CD14-positive monocyte (primary cell): ENCODE data around the gene PKM. TPM values are rescaled to one million over a fixed set of nuclear protein-coding genes. Genes with fewer than 3 reads are reported as not detected.
"Not testable (repeated sequence)": the region's sequence is repeated elsewhere in the genome, so short reads cannot be mapped to it uniquely, and the experiment has no call there.

ENCODE experiments used
- DNase-seq, 3 donors: peaks; one replicate each; pipeline ENCODE4 v3.0.0-alpha.2; 2011 to 2022
- H2AFZ ChIP-seq: 2 replicates; pipeline ENCODE4 v1.6.0; 2012; ENCODE audit warnings: mild to moderate bottlenecking, low read depth, low read length, inconsistent platforms; ENCODE audit not compliant: insufficient read depth, poor library complexity, severe bottlenecking
- H3K27ac ChIP-seq, 2 donors: 1 replicate in 1 of 2; 2 replicates in 1 of 2; pipeline ENCODE4 v1.5.1; 2012 to 2013; ENCODE audit warnings: low read length in 2 of 2, control low read depth in 1 of 2, inconsistent platforms in 1 of 2, low read depth in 1 of 2, mild to moderate bottlenecking in 1 of 2
- H3K27me3 ChIP-seq, 2 donors: one replicate each; pipeline versions ENCODE4 v1.6.0 to v1.6.1; 2011 to 2013; ENCODE audit warnings: low read length in 2 of 2; ENCODE audit not compliant: control insufficient read depth in 2 of 2, insufficient read depth in 2 of 2
- H3K36me3 ChIP-seq, 2 donors: replicated peaks in 1 of 2; 1 replicate in 1 of 2; 2 replicates in 1 of 2; pipeline versions ENCODE4 v1.5.1 to v1.6.1; 2012 to 2013; ENCODE audit warnings: low read length in 2 of 2, control low read depth in 1 of 2, inconsistent platforms in 1 of 2, mild to moderate bottlenecking in 1 of 2; ENCODE audit not compliant: insufficient read depth in 2 of 2, control insufficient read depth in 1 of 2
- H3K4me1 ChIP-seq, 2 donors: 1 replicate in 1 of 2; 2 replicates in 1 of 2; pipeline versions ENCODE4 v1.5.1 to v1.6.1; 2012 to 2013; ENCODE audit warnings: low read length in 2 of 2, control low read depth in 1 of 2, inconsistent platforms in 1 of 2, mild to moderate bottlenecking in 1 of 2, moderate library complexity in 1 of 2; ENCODE audit not compliant: insufficient read depth in 2 of 2, control insufficient read depth in 1 of 2
- H3K4me2 ChIP-seq: replicated peaks from 2 replicates; pipeline ENCODE3; 2012; ENCODE audit warnings: low read length, moderate library complexity, mild to moderate bottlenecking; ENCODE audit not compliant: poor library complexity, severe bottlenecking; ENCODE audit errors: extremely low read depth
- H3K4me3 ChIP-seq, 3 experiments: fragments of 200-600 bp in 1 of 3; sonication (generic) in 1 of 3; replicated peaks in 1 of 3; 1 replicate in 2 of 3; 2 replicates in 1 of 3; pipeline ENCODE4 v1.5.1; 2011 to 2013; ENCODE audit warnings: low read length in 3 of 3, mild to moderate bottlenecking in 3 of 3, control low read depth in 2 of 3, low read depth in 2 of 3, inconsistent platforms in 1 of 3, moderate library complexity in 1 of 3
- H3K79me2 ChIP-seq: 2 replicates; pipeline ENCODE4 v1.6.0; 2012; ENCODE audit warnings: mild to moderate bottlenecking, control low read depth, inconsistent platforms, low read length, moderate library complexity; ENCODE audit not compliant: insufficient read depth
- H3K9ac ChIP-seq: 2 replicates; pipeline ENCODE4 v1.6.0; 2017; ENCODE audit warnings: low read length, mild to moderate bottlenecking; ENCODE audit not compliant: insufficient read depth, poor library complexity, severe bottlenecking
- H3K9me3 ChIP-seq, 2 donors: replicated peaks in 1 of 2; 1 replicate in 1 of 2; 2 replicates in 1 of 2; pipeline versions ENCODE4 v1.5.1 to v1.6.1; 2012 to 2013; ENCODE audit warnings: low read length in 2 of 2, control low read depth in 1 of 2; ENCODE audit not compliant: control insufficient read depth in 1 of 2, insufficient read depth in 1 of 2
- H4K20me1 ChIP-seq: 2 replicates; pipeline ENCODE4 v1.6.0; 2012; ENCODE audit warnings: mild to moderate bottlenecking, low read length, control low read depth, moderate library complexity; ENCODE audit not compliant: insufficient read depth
- H3K27ac Mint-ChIP-seq, 7 donors: one replicate each; pipeline ENCODE4 v1.8.0; 2020; ENCODE audit warnings: mild to moderate bottlenecking in 7 of 7, mixed read lengths in 7 of 7, moderate library complexity in 6 of 7, inconsistent platforms in 2 of 7
- H3K27me3 Mint-ChIP-seq, 3 donors: one replicate each; pipeline ENCODE4 v1.8.0; 2021 to 2022; ENCODE audit warnings: low read depth in 3 of 3, mild to moderate bottlenecking in 3 of 3, mixed read lengths in 3 of 3, moderate library complexity in 3 of 3, inconsistent platforms in 1 of 3
- H3K36me3 Mint-ChIP-seq, 2 donors: one replicate each; pipeline ENCODE4 v1.8.0; 2020; ENCODE audit warnings: mixed read lengths in 2 of 2, inconsistent platforms in 1 of 2, mild to moderate bottlenecking in 1 of 2
- H3K4me1 Mint-ChIP-seq: one replicate; pipeline ENCODE4 v1.8.0; 2020; ENCODE audit warnings: mild to moderate bottlenecking, mixed read lengths
- H3K4me3 Mint-ChIP-seq, 2 donors: one replicate each; pipeline ENCODE4 v1.8.0; 2020; ENCODE audit warnings: mild to moderate bottlenecking in 2 of 2, mixed read lengths in 2 of 2, moderate library complexity in 1 of 2
- H3K9me3 Mint-ChIP-seq, 7 donors: one replicate each; pipeline ENCODE4 v1.8.0; 2020 to 2022; ENCODE audit warnings: mixed read lengths in 7 of 7, mild to moderate bottlenecking in 6 of 7, moderate library complexity in 6 of 7, inconsistent platforms in 2 of 7
- CTCF ChIP-seq: fragments of 200-600 bp; IDR thresholded peaks from one replicate; pipeline ENCODE4 v1.8.0; 2022; ENCODE audit warnings: antibody characterized with exemption, mild to moderate bottlenecking
- WGBS: methylation state at CpG from one replicate; pipeline ENCODE4 v1.1.5; 2013; ENCODE audit warnings: missing lambda C conversion rate; ENCODE audit not compliant: insufficient coverage; 5-methylcytosine and 5-hydroxymethylcytosine counted together
- intact Hi-C, 2 donors: fragments of 100-400 bp; cut with micrococcal nuclease; formaldehyde crosslinking; loops; one replicate each; pipeline versions ENCODE4 v1.15.0 to v1.15.1; 2023
- polyA plus RNA-seq, 3 donors: library from polyadenylated mRNA; depleted of rRNA in 1 of 3; unstranded in 2 of 3; stranded (reverse) in 1 of 3; fragments of 300-500 nt in 2 of 3; fragments of >200 nt in 1 of 3; fragmentation: Illumina TruSeq in 2 of 3; gene quantifications; 1 replicate in 2 of 3; 2 replicates in 1 of 3; pipeline ENCODE4 v1.2.3, GENCODE V29; 2012 to 2021

Gene PKM
- polyA plus RNA-seq, 3 donors: 544 to 999 (median 986) TPM

GRCh38 chr15:72173401-72173800, 57.6 kb downstream of the PKM start:
- no peak for DNase-seq
- TF ChIP-seq CTCF: no peak
- H3K4me1 Mint-ChIP-seq: no peaks in the 10 kb centered on the region
- H3K36me3 Mint-ChIP-seq: no peaks in the 10 kb centered on the region
- intact Hi-C loops: no loop called here
- no peak overlapping the region for H2AFZ ChIP-seq
- H3K36me3 ChIP-seq: no peaks in the 10 kb centered on the region
- H3K27ac Mint-ChIP-seq: no peak overlapping the region
- no peak overlapping the region for H3K27ac ChIP-seq
- peaks cover 0 to 7% (median 3%) of the 10 kb centered on the region in 3 donors for H3K27me3 Mint-ChIP-seq
- no peak overlapping the region for H3K4me3 Mint-ChIP-seq
- H3K79me2 ChIP-seq: no peaks in the 10 kb centered on the region
- no peaks in the 10 kb centered on the region for H3K9me3 Mint-ChIP-seq
- no peaks in the 10 kb centered on the region for H3K9me3 ChIP-seq
- H3K4me2 ChIP-seq: no peak overlapping the region
- H3K27me3 ChIP-seq: no peaks in the 10 kb centered on the region
- no peak overlapping the region for H3K9ac ChIP-seq
- 92% methylated on average over 3 of the region's 6 CpGs for WGBS
- no peak overlapping the region for H3K4me3 ChIP-seq
- no peaks in the 10 kb centered on the region for H3K4me1 ChIP-seq
- no peaks in the 10 kb centered on the region for H4K20me1 ChIP-seq

- Histone ChIP-seq H3K27me3 (no peaks in the 10 kb centered on the region), H3K4me3 (no peak overlapping the region), H3K9me3 (no peaks in the 10 kb centered on the region), H4K20me1 (no peaks in the 10 kb centered on the region), H3K79me2 (no peaks in the 10 kb centered on the region), H3K36me3 (no peaks in the 10 kb centered on the region), H3K27ac (no peak overlapping the region), H3K4me1 (no peaks in the 10 kb centered on the region), H2AFZ (no peak overlapping the region), H3K9ac (no peak overlapping the region), H3K4me2 (no peak overlapping the region)
- intact Hi-C loops: no loop called here
- no peaks in the 10 kb centered on the region for H3K9me3 Mint-ChIP-seq
- H3K4me1 Mint-ChIP-seq: no peaks in the 10 kb centered on the region
- no peak overlapping the region for H3K27ac Mint-ChIP-seq
- no peak for DNase-seq
- no peak overlapping the region for H3K4me3 Mint-ChIP-seq
- 98% methylated on average over 4 of the region's 5 CpGs for WGBS
- no peaks in the 10 kb centered on the region for H3K36me3 Mint-ChIP-seq
- H3K27me3 Mint-ChIP-seq: peaks cover 0 to 7% (median 3%) of the 10 kb centered on the region in 3 donors
- no peak for TF ChIP-seq CTCF
Measured at GRCh38 chr15:72172796-72173195, 58.2 kb downstream of the PKM start.

GRCh38 chr15:72171978-72172377, 59.0 kb downstream of the PKM start:
- H3K4me1 Mint-ChIP-seq, H3K4me3 ChIP-seq, H3K9me3 ChIP-seq, H3K4me2 ChIP-seq, H4K20me1 ChIP-seq, H3K4me3 Mint-ChIP-seq, DNase-seq, H3K27me3 ChIP-seq, H3K79me2 ChIP-seq, H3K27ac ChIP-seq, intact Hi-C loops, H3K4me1 ChIP-seq, H3K27me3 Mint-ChIP-seq, H3K9me3 Mint-ChIP-seq, H3K27ac Mint-ChIP-seq, H3K9ac ChIP-seq, H3K36me3 ChIP-seq, H3K36me3 Mint-ChIP-seq, H2AFZ ChIP-seq: not testable (repeated sequence)
- 75% methylated on average over 9 of the region's 10 CpGs for WGBS
